Thyroid gland (tissue), 4 donors: ENCODE data around the gene TRPM2. TPM values are rescaled to one million over a fixed set of nuclear protein-coding genes. Genes with fewer than 3 reads are reported as not detected.

ENCODE experiments used
- DNase-seq, 2 donors: peaks; one replicate each; pipeline ENCODE4 v3.0.0-alpha.2; 2019
- H3K27ac ChIP-seq, 3 donors: fragments of 200-600 bp; sonication (generic); 1 replicate in 2 of 3; 2 replicates in 1 of 3; pipeline ENCODE4 v1.5.1; 2016 to 2019; ENCODE audit warnings: mild to moderate bottlenecking in 1 of 3, moderate library complexity in 1 of 3
- H3K27me3 ChIP-seq: fragments of 200-600 bp; sonication (generic); one replicate; pipeline ENCODE4 v1.5.1; 2019
- H3K36me3 ChIP-seq, 2 donors: fragments of 200-600 bp; sonication (generic); one replicate each; pipeline ENCODE4 v1.5.1; 2016 to 2019
- H3K4me1 ChIP-seq, 2 donors: fragments of 200-600 bp; sonication (generic); one replicate each; pipeline ENCODE4 v1.5.1; 2017 to 2019
- H3K4me3 ChIP-seq, 3 donors: fragments of 200-600 bp; sonication (generic); replicated peaks in 1 of 3; 1 replicate in 2 of 3; 2 replicates in 1 of 3; pipeline ENCODE4 v1.5.1; 2016; ENCODE audit warnings: mild to moderate bottlenecking in 1 of 3
- H3K9me3 ChIP-seq: fragments of 200-600 bp; sonication (generic); one replicate; pipeline ENCODE4 v1.5.1; 2017
- CTCF ChIP-seq, 6 experiments: fragments of 200-600 bp in 3 of 6; fragments of 450-650 bp in 3 of 6; sonication (generic) in 3 of 6; IDR thresholded peaks; one replicate each; pipeline ENCODE4 v1.5.1; 2016 to 2019; ENCODE audit warnings: antibody characterized with exemption in 6 of 6, mild to moderate bottlenecking in 2 of 6, inconsistent platforms in 1 of 6, moderate library complexity in 1 of 6
- POLR2A ChIP-seq, 2 donors: fragments of 450-650 bp; IDR thresholded peaks; one replicate each; pipeline ENCODE4 v1.6.1; 2017; ENCODE audit warnings: antibody characterized with exemption in 2 of 2, mild to moderate bottlenecking in 2 of 2, moderate library complexity in 1 of 2
- WGBS, 2 donors: methylation state at CpG; one replicate each; pipeline ENCODE4 v1.1.5; 2017; 5-methylcytosine and 5-hydroxymethylcytosine counted together
- intact Hi-C: fragments of 100-400 bp; cut with DNase I; formaldehyde crosslinking; loops from one replicate; pipeline ENCODE4 v1.15.1; 2023
- total RNA-seq, 4 donors: library from RNA; depleted of rRNA; stranded (reverse); fragments of >200 nt; gene quantifications; one replicate each; pipeline ENCODE4 v1.2.3, GENCODE V29; 2016

Gene TRPM2
- total RNA-seq, 4 donors from 2014 or later, result 0.67 to 2.6 (median 0.88) TPM

- Histone ChIP-seq H3K4me1 (no peaks in the 10 kb centered on the region), H3K9me3 (no peaks in the 10 kb centered on the region), H3K4me3 (no peak overlapping the region), H3K27ac (no peak overlapping the region), H3K27me3 (no peaks in the 10 kb centered on the region), H3K36me3 (peaks cover 28 to 30% of the 10 kb centered on the region in 2 donors)
- DNase-seq, result no peak
- TF ChIP-seq POLR2A (IDR thresholded peaks at IDR 0.05) (no peak), CTCF (IDR thresholded peaks at IDR 0.05) (no peak)
- intact Hi-C loops, result no loop called here
- WGBS, 2 donors, result 93 to 99% methylated on average over 3 to 10 of the region's 13 CpGs
Observed at GRCh38 chr21:44313451-44313850, 40.0 kb upstream of the TRPM2 start.

- Histone ChIP-seq H3K4me3 (no peak overlapping the region), H3K4me1 (no peaks in the 10 kb centered on the region), H3K9me3 (no peaks in the 10 kb centered on the region), H3K27me3 (no peaks in the 10 kb centered on the region), H3K36me3 (peaks cover 28 to 30% of the 10 kb centered on the region in 2 donors), H3K27ac (no peak overlapping the region)
- WGBS, 2 donors, result 88 to 94% methylated on average over 8 to 12 of the region's 15 CpGs
- DNase-seq, result no peak
- TF ChIP-seq POLR2A (IDR thresholded peaks at IDR 0.05) (no peak), CTCF (IDR thresholded peaks at IDR 0.05) (no peak)
- intact Hi-C loops, result no loop called here
Observed at GRCh38 chr21:44314128-44314527, 39.3 kb upstream of the TRPM2 start.

GRCh38 chr21:44314561-44314960 lies 38.9 kb upstream of the TRPM2 start:
- intact Hi-C loops, result no loop called here
- TF ChIP-seq CTCF (IDR thresholded peaks at IDR 0.05) (no peak), POLR2A (IDR thresholded peaks at IDR 0.05) (no peak)
- Histone ChIP-seq H3K4me3 (no peak overlapping the region), H3K9me3 (no peaks in the 10 kb centered on the region), H3K4me1 (no peaks in the 10 kb centered on the region), H3K27ac (no peak overlapping the region), H3K27me3 (no peaks in the 10 kb centered on the region), H3K36me3 (peaks cover 28 to 30% of the 10 kb centered on the region in 2 donors)
- no peak for DNase-seq
- WGBS, 2 donors, result 67 to 100% methylated on average over 2 to 3 of the region's 11 CpGs

- Histone ChIP-seq H3K9me3 (no peaks in the 10 kb centered on the region), H3K36me3 (peaks cover 28 to 36% of the 10 kb centered on the region in 2 donors), H3K4me3 (no peak overlapping the region), H3K4me1 (no peaks in the 10 kb centered on the region), H3K27ac (no peak overlapping the region), H3K27me3 (no peaks in the 10 kb centered on the region)
- no peak for DNase-seq
- intact Hi-C loops, result no loop called here
- TF ChIP-seq POLR2A (IDR thresholded peaks at IDR 0.05) (no peak), CTCF (IDR thresholded peaks at IDR 0.05) (no peak)
- 85 to 100% methylated on average over 9 to 13 of the region's 16 CpGs for WGBS, 2 donors
Observed at GRCh38 chr21:44315691-44316203, 37.7 kb upstream of the TRPM2 start.

- no peak for DNase-seq
- Histone ChIP-seq H3K4me3 (no peak overlapping the region), H3K36me3 (peaks cover 27 to 31% of the 10 kb centered on the region in 2 donors), H3K9me3 (no peaks in the 10 kb centered on the region), H3K27ac (no peak overlapping the region), H3K4me1 (no peaks in the 10 kb centered on the region), H3K27me3 (no peaks in the 10 kb centered on the region)
- TF ChIP-seq POLR2A (IDR thresholded peaks at IDR 0.05) (no peak), CTCF (IDR thresholded peaks at IDR 0.05) (no peak)
- 92 to 99% methylated on average over 8 to 11 of the region's 27 CpGs for WGBS, 2 donors
- intact Hi-C loops, result no loop called here
Observed at GRCh38 chr21:44316277-44316900, 37.0 kb upstream of the TRPM2 start.
